Common myeloid progenitor, CD34-positive (primary cell): ENCODE measurements around the gene APOBEC3F.
"Not testable (repeated sequence)": the region's sequence is repeated elsewhere in the genome, so short reads cannot be mapped to it uniquely, and the experiment has no call there.

ENCODE experiments used
- CTCF ChIA-PET: fragments of 350-600 bp; sonication (Branson Sonifier 250); formaldehyde crosslinking; loops from one replicate; lab custom pipeline; 2021; ENCODE audit warnings: antibody characterized with exemption; lab: Charles Lee
- POLR2A ChIA-PET: fragments of 350-600 bp; sonication (Branson Sonifier 250); formaldehyde crosslinking; loops from one replicate; lab custom pipeline; 2021; ENCODE audit warnings: antibody characterized with exemption; lab: Charles Lee
- DNase-seq, 3 donors: peaks; one replicate each; pipeline versions ENCODE4 v3.0.0 to v3.0.0-alpha.2; 2013
- H3K27ac ChIP-seq, 2 experiments: 1 replicate in 1 of 2; 2 replicates in 1 of 2; pipeline ENCODE4 v1.7.0; 2013; ENCODE audit warnings: inconsistent platforms in 2 of 2, low read length in 2 of 2, mild to moderate bottlenecking in 2 of 2, low read depth in 1 of 2, moderate library complexity in 1 of 2; ENCODE audit not compliant: severe bottlenecking in 2 of 2, insufficient read depth in 1 of 2, poor library complexity in 1 of 2
- H3K27me3 ChIP-seq, 5 experiments: replicated peaks in 2 of 5; 1 replicate in 3 of 5; 2 replicates in 2 of 5; pipeline versions ENCODE4 v1.6.1 to v1.7.0; 2013; ENCODE audit warnings: low read length in 4 of 5, mild to moderate bottlenecking in 2 of 5, moderate library complexity in 2 of 5, inconsistent platforms in 1 of 5; ENCODE audit not compliant: insufficient read depth in 5 of 5, control insufficient read depth in 4 of 5
- H3K36me3 ChIP-seq, 4 experiments: 1 replicate in 2 of 4; 2 replicates in 2 of 4; pipeline versions ENCODE4 v1.6.1 to v1.7.0; 2013; ENCODE audit warnings: low read length in 3 of 4, control low read depth in 1 of 4, mild to moderate bottlenecking in 1 of 4; ENCODE audit not compliant: control insufficient read depth in 4 of 4, insufficient read depth in 4 of 4
- H3K4me1 ChIP-seq, 4 experiments: 1 replicate in 3 of 4; 2 replicates in 1 of 4; pipeline versions ENCODE4 v1.6.1 to v1.7.1; 2013; ENCODE audit warnings: low read length in 3 of 4, mild to moderate bottlenecking in 3 of 4, control low read depth in 1 of 4, inconsistent platforms in 1 of 4, moderate library complexity in 1 of 4; ENCODE audit not compliant: control insufficient read depth in 4 of 4, insufficient read depth in 4 of 4; ENCODE audit errors: control extremely low read depth in 1 of 4
- H3K4me3 ChIP-seq, 7 experiments: 1 replicate in 4 of 7; 2 replicates in 3 of 7; pipeline versions ENCODE4 v1.5.1 to v1.7.0; 2013; ENCODE audit warnings: mild to moderate bottlenecking in 7 of 7, low read length in 6 of 7, moderate library complexity in 6 of 7, inconsistent platforms in 2 of 7, low read depth in 2 of 7, control low read depth in 1 of 7; ENCODE audit not compliant: insufficient read depth in 4 of 7, control insufficient read depth in 1 of 7; ENCODE audit errors: extremely low read depth in 1 of 7
- H3K9me3 ChIP-seq, 5 experiments: 1 replicate in 4 of 5; 2 replicates in 1 of 5; pipeline versions ENCODE4 v1.6.1 to v1.7.1; 2013; ENCODE audit warnings: low read length in 4 of 5, mild to moderate bottlenecking in 2 of 5, inconsistent platforms in 1 of 5, low read depth in 1 of 5, moderate library complexity in 1 of 5; ENCODE audit not compliant: control insufficient read depth in 4 of 5, insufficient read depth in 2 of 5; ENCODE audit errors: control extremely low read depth in 1 of 5
- WGBS: methylation state at CpG from one replicate; pipeline ENCODE4 v1.1.5; 2013; ENCODE audit not compliant: insufficient coverage; 5-methylcytosine and 5-hydroxymethylcytosine counted together

APOBEC3F gene

GRCh38 chr22:39077912-39078311 lies 37.2 kb downstream of the APOBEC3F start:
- POLR2A ChIA-PET, H3K27me3 ChIP-seq, CTCF ChIA-PET, DNase-seq, H3K9me3 ChIP-seq: not testable (repeated sequence)
- Histone ChIP-seq H3K4me3 (peak overlapping the region in 5 of 7 experiments; percentile 60 to 84 (median 67)), H3K27ac (peak overlapping the region in 1 of 2 experiments; percentile 78), H3K36me3 (peaks cover 0 to 15% (median 2%) of the 10 kb centered on the region in 4 experiments), H3K4me1 (peaks cover 0 to 28% (median 13%) of the 10 kb centered on the region in 4 experiments)
- WGBS: 94% methylated on average over 10 of the region's 12 CpGs

- Histone ChIP-seq H3K4me3 (peak overlapping the region in 1 of 7 experiments; percentile 35), H3K27ac (no peak overlapping the region), H3K27me3 (no peaks in the 10 kb centered on the region), H3K9me3 (no peaks in the 10 kb centered on the region), H3K4me1 (peaks cover 0 to 31% (median 13%) of the 10 kb centered on the region in 4 experiments), H3K36me3 (peaks cover 0 to 18% (median 2%) of the 10 kb centered on the region in 4 experiments)
- POLR2A ChIA-PET: no interaction called here
- WGBS: 92% methylated on average over 4 of the region's 8 CpGs
- DNase-seq: no peak
- CTCF ChIA-PET: interaction anchor here (0.6 kb wide), 1 partner anchor 11 kb away, joined by 3 read pairs; no protein-coding TSS in a partner anchor
Measured at GRCh38 chr22:39078329-39078728, 37.7 kb downstream of the APOBEC3F start.

GRCh38 chr22:39079054-39079637 lies 38.5 kb downstream of the APOBEC3F start:
- POLR2A ChIA-PET: interaction anchor here (0.6 kb wide), 1 partner anchor 31 kb away, joined by 3 read pairs; no protein-coding TSS in a partner anchor

GRCh38 chr22:39080052-39080762 lies 39.5 kb downstream of the APOBEC3F start:
- no peak overlapping the region for H3K27ac ChIP-seq
- no peaks in the 10 kb centered on the region for H3K27me3 ChIP-seq
- no peak overlapping the region for H3K4me3 ChIP-seq
- ChIA-PET POLR2A (no interaction called here), CTCF (interaction anchor here (0.6 kb wide), 1 partner anchor 77 kb away, joined by 4 read pairs; no protein-coding TSS in a partner anchor)
- 89% methylated on average over 7 of the region's 9 CpGs for WGBS
- H3K36me3 ChIP-seq: peaks cover 0 to 20% (median 2%) of the 10 kb centered on the region in 4 experiments
- DNase-seq: no peak
- peaks cover 0 to 32% (median 13%) of the 10 kb centered on the region in 4 experiments for H3K4me1 ChIP-seq
- H3K9me3 ChIP-seq: no peaks in the 10 kb centered on the region

More at GRCh38 chr22:39079054-39079637, 38.5 kb downstream of the APOBEC3F start:
- H3K9me3 ChIP-seq, H3K27ac ChIP-seq, H3K4me3 ChIP-seq, H3K27me3 ChIP-seq, DNase-seq: not testable (repeated sequence)
- CTCF ChIA-PET: interaction anchor here (0.6 kb wide), 1 partner anchor 10 kb away, joined by 3 read pairs; no protein-coding TSS in a partner anchor
- Histone ChIP-seq H3K36me3 (peaks cover 0 to 20% (median 2%) of the 10 kb centered on the region in 4 experiments), H3K4me1 (peaks cover 0 to 32% (median 13%) of the 10 kb centered on the region in 4 experiments)
- no CpG with 5 or more reads among the region's 24 CpGs for WGBS

- H3K36me3 ChIP-seq: peaks cover 0 to 20% (median 3%) of the 10 kb centered on the region in 4 experiments
- ChIA-PET POLR2A (no interaction called here), CTCF (interaction anchor here (0.6 kb wide), 1 partner anchor 78 kb away, joined by 4 read pairs; no protein-coding TSS in a partner anchor)
- no peaks in the 10 kb centered on the region for H3K27me3 ChIP-seq
- H3K27ac ChIP-seq: no peak overlapping the region
- no peaks in the 10 kb centered on the region for H3K9me3 ChIP-seq
- no peak overlapping the region for H3K4me3 ChIP-seq
- peaks cover 0 to 32% (median 13%) of the 10 kb centered on the region in 4 experiments for H3K4me1 ChIP-seq
- no peak for DNase-seq
- WGBS: 94% methylated on average over 4 of the region's 12 CpGs
Measured at GRCh38 chr22:39081016-39081415, 40.4 kb downstream of the APOBEC3F start.

GRCh38 chr22:39081598-39081997 lies 40.9 kb downstream of the APOBEC3F start:
- H3K4me3 ChIP-seq: no peak overlapping the region
- no peak overlapping the region for H3K27ac ChIP-seq
- H3K4me1 ChIP-seq: peaks cover 0 to 30% (median 11%) of the 10 kb centered on the region in 4 experiments
- ChIA-PET POLR2A (no interaction called here), CTCF (no interaction called here)
- no peaks in the 10 kb centered on the region for H3K27me3 ChIP-seq
- no peaks in the 10 kb centered on the region for H3K9me3 ChIP-seq
- 82% methylated on average over 8 of the region's 8 CpGs for WGBS
- peaks cover 0 to 25% (median 4%) of the 10 kb centered on the region in 4 experiments for H3K36me3 ChIP-seq
- no peak for DNase-seq
